Raji (cell line): Measurements from ENCODE around the gene CCS.

ENCODE experiments used
- POLR2A ChIP-seq: IDR thresholded peaks from 2 replicates; pipeline ENCODE4 v1.6.1; 2011; ENCODE audit warnings: low read depth, low read length, control low read depth; ENCODE audit not compliant: insufficient read depth

CCS gene

GRCh38 chr11:66570079-66570849 lies 22.7 kb upstream of the CCS start:
- no peak for TF ChIP-seq POLR2A

- no peak for TF ChIP-seq POLR2A
These were observed 22.2 kb upstream of the CCS start for GRCh38 chr11:66570850-66571180.

- TF ChIP-seq POLR2A, result no peak
These were observed 13.9 kb upstream of the CCS start for GRCh38 chr11:66579017-66579606.

- TF ChIP-seq POLR2A, result no peak
These were observed 12.2 kb upstream of the CCS start for GRCh38 chr11:66580803-66581202.

- TF ChIP-seq POLR2A, result no peak
These were observed 11.7 kb upstream of the CCS start for GRCh38 chr11:66581261-66581660.

- TF ChIP-seq POLR2A, result no peak
These were observed 6.8 kb upstream of the CCS start for GRCh38 chr11:66586136-66586535.

- TF ChIP-seq POLR2A, result no peak
These were observed 2.8 kb upstream of the CCS start for GRCh38 chr11:66589996-66590675.

- no peak for TF ChIP-seq POLR2A
These were observed 1.8 kb upstream of the CCS start for GRCh38 chr11:66591175-66591574.

- TF ChIP-seq POLR2A, result no peak
These were observed 284 bp downstream of the CCS start for GRCh38 chr11:66593303-66593635.

- no peak for TF ChIP-seq POLR2A
These were observed 665 bp downstream of the CCS start for GRCh38 chr11:66593650-66594049.

GRCh38 chr11:66595245-66595904 lies 2.4 kb downstream of the CCS start:
- TF ChIP-seq POLR2A, result no peak

- TF ChIP-seq POLR2A, result no peak
These were observed 6.0 kb downstream of the CCS start for GRCh38 chr11:66598993-66599392.

- no peak for TF ChIP-seq POLR2A
These were observed 7.2 kb downstream of the CCS start for GRCh38 chr11:66600219-66600618.

- no peak for TF ChIP-seq POLR2A
These were observed 7.7 kb downstream of the CCS start for GRCh38 chr11:66600631-66601233.

- no peak for TF ChIP-seq POLR2A
These were observed 10.1 kb downstream of the CCS start for GRCh38 chr11:66603072-66603471.
